T-helper 9 cell (primary cell): ENCODE results near the gene CYTH2.

Experiments used
- DNase-seq: peaks from one replicate; pipeline ENCODE4 v3.0.0-alpha.2; 2020

Gene CYTH2

GRCh38 chr19:48454150-48454730 is 14.9 kb upstream of the CYTH2 start:
- no peak for DNase-seq

DNA sequence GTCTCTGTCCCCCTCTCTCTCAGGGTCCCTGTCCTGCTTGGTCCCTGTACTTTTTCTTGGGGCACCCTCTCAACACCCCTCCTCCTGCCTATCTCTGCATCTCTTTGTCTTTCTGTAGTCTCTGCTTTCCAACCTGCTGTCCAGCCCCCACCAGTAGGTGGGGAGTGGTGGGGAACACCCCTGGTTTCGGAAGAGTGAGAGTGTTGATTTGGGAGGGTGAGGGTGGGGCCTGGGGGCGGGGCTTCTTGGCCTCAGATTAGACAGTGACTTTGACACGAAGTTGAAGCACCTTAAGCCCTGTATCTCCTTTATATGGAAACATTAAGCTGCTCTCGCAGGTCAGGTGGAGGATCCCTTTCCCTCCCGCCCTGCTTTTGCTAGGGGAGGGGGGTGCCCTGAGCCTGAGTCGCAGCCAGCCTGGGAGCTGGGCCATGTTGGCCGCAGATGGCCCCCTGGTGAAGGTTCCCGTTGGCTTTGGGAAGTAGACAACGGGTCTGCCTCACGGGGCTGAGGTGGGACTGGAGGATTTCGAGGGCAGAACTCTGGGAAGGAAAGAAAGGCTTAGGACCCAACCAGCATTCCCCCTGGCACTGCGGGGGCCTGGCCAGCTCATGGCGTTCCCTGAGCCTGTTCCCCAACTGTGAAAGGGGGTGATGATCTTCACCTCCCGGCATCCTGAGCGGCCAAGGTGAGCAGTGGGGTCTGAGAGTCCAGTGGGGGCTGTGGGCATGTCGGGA is 13.8 kb upstream of the CYTH2 start, which contains the start of gene KCNJ14:
TSS of gene KCNJ14 (plus strand) at position 404 of the 737 bp plus-strand sequence. CDS start 6,151 bp downstream, outside the sequence.
- no peak for DNase-seq

GRCh38 chr19:48455908-48456562 is 13.1 kb upstream of the CYTH2 start:
- no peak for DNase-seq

- no peak for DNase-seq
These were observed 12.3 kb upstream of the CYTH2 start for GRCh38 chr19:48456864-48457263.

GRCh38 chr19:48458016-48458415 is 11.2 kb upstream of the CYTH2 start:
- no peak for DNase-seq

DNA sequence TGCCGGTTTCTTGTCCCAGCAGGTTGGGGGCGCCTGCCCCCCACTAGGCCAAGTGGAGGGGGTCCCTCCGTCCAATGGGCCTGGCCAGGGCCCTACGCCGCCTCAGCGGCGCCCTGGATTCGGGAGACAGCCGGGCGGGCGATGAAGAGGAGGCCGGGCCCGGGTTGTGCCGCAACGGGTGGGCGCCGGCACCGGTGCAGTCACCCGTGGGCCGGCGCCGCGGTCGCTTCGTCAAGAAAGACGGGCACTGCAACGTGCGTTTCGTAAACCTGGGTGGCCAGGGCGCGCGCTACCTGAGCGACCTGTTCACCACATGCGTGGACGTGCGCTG is 7.6 kb upstream of the CYTH2 start:
- no peak for DNase-seq

DNA sequence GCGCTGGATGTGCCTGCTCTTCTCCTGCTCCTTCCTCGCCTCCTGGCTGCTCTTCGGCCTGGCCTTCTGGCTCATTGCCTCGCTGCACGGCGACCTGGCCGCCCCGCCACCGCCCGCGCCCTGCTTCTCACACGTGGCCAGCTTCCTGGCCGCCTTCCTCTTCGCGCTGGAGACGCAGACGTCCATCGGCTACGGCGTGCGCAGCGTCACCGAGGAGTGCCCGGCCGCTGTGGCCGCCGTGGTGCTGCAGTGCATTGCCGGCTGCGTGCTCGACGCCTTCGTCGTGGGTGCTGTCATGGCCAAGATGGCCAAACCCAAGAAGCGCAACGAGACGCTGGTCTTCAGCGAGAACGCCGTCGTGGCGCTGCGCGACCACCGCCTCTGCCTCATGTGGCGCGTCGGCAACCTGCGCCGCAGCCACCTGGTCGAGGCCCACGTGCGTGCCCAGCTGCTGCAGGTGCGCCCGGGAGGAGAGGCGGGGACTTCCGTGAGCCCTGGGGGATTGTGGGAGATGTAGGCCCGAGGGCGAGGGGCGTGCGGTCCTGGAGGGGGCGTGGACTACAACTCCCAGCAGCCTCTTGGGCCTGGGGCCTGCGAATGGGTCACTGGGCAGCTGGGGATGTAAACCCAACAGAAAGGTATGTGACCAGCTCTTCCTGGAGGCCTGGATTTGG is 7.0 kb upstream of the CYTH2 start:
- no peak for DNase-seq

DNA sequence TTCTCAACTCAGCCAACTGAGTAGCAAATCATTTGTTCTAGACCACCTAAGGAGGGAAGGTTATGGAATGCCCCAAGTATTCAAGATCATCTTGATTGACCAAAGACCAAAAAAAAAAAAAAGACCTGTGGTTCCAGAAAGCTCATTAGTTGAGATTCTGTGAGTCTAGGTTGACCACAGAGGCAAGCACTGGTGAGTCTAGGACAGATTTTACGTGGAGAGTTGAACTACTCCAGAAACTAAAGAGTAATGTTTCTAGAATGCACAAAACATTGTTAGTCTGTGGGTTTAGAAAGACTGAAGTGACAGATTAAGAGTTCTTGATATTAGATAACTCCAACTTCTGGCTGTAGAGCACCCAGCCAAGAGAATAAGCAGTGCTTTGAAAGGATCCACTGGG is 4.0 kb upstream of the CYTH2 start:
- DNase-seq: no peak

- DNase-seq: no peak
These were observed 2.4 kb upstream of the CYTH2 start for GRCh38 chr19:48466561-48467325.

- DNase-seq: peak; percentile 96
These were observed 339 bp upstream of the CYTH2 start for GRCh38 chr19:48468772-48469288.

GRCh38 chr19:48469934-48470680 is 938 bp downstream of the CYTH2 start:
- no peak for DNase-seq

DNA sequence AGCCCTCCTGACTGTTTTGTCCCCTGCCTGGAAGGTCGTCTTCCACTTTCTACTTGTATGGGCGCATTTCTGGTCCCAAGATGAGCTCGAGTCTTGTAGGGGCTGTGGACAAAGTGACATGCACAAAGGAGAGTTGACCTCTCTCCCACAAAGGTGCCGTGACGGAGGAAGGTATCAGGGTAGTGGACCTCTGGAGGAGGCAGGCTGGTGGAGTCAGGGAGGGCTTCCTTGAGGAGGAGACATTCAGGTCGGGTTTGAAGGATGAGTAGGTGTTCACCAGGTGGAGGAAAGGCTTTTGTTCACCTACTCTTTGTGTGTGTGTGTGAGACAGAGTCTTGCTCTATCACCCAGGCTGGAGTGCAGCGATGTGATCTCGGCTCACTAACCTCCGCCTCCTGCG is 1.7 kb downstream of the CYTH2 start:
- DNase-seq: no peak

GRCh38 chr19:48471836-48472235 is 2.7 kb downstream of the CYTH2 start:
- DNase-seq: no peak

DNA sequence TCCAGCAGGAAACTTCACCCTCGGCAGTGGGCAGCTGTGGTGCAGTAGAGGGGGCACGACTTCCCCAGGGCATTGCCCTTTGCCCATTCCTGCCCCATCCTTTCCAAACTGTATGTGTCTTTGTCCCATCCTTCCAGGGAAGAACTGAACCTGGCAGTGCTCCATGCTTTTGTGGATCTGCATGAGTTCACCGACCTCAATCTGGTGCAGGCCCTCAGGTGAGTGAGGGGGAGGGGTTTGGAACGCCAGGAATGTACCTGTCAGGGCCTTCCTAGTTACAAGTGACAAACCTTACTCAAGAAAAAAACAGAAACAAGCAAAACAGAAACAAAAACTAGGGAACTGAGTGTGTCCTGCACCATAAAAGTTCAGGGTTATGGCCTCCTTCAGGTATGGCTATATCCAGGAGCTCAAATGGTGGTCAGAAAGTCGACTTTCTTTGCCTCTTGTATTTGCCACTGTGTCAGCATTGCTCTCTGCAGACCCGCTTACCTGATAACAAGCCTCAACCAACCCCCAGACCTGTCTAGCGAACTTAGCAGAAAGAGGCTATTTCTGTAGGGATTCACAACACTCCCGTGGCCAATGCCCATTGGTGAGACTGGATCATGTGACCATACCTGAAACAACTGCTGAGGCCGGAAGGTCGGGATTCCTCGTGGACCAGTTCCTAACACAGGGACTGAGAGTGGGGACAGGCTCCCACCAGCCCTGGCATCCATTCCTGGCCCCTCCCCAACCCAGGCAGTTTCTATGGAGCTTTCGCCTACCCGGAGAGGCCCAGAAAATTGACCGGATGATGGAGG is 4.2 kb downstream of the CYTH2 start:
- DNase-seq: no peak

DNA sequence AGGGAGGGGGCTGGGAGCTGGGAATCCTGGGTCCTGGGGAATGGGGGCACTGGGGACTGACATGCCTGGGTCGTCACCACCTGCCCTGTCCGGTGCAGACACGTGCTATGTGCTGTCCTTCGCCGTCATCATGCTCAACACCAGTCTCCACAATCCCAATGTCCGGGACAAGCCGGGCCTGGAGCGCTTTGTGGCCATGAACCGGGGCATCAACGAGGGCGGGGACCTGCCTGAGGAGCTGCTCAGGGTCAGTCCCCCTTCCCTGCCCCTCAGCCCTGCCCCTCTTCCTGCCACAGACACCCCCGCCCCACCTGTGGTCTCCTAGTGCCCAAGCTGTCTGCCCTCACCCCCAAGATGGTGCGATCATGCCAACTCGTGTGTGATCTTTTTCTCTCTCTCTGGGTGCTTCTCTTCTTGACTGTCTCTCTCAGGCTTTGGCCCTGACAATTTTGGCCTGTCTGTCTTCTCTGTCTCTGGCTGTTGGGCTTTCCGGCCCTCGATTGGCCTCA is 5.0 kb downstream of the CYTH2 start:
- no peak for DNase-seq

- DNase-seq: no peak
These were observed 6.3 kb downstream of the CYTH2 start for GRCh38 chr19:48475369-48476068.

GRCh38 chr19:48476176-48476575 is 7.0 kb downstream of the CYTH2 start:
- no peak for DNase-seq

GRCh38 chr19:48477067-48477685 is 8.0 kb downstream of the CYTH2 start:
- no peak for DNase-seq

GRCh38 chr19:48477698-48478338 is 8.6 kb downstream of the CYTH2 start:
- DNase-seq: no peak
